Measurements from ENCODE around the gene CDH23. TPM values are rescaled to one million over a fixed set of nuclear protein-coding genes. Genes with fewer than 3 reads are reported as not detected.

Gene CDH23
- total RNA-seq, 2 donors from 2014 or later, result 3.9 to 74.8 TPM

- Histone ChIP-seq H3K27me3 (replicated peaks; ENCODE audit: insufficient read depth) (no peaks in the 10 kb centered on the region), H3K36me3 (no peaks in the 10 kb centered on the region), H3K9me3 (no peaks in the 10 kb centered on the region), H3K27ac (no peak overlapping the region), H3K4me3 (no peak overlapping the region), H3K4me1 (replicated peaks) (no peaks in the 10 kb centered on the region)
- TF ChIP-seq POLR2A (IDR thresholded peaks at IDR 0.05), result no peak
- no peak for TF ChIP-seq POLR2AphosphoS5 (IDR thresholded peaks at IDR 0.05)
- TF ChIP-seq CTCF (IDR thresholded peaks at IDR 0.05), result no peak
- intact Hi-C loops (cut with DNase I), result no loop called here
- WGBS, result 38% methylated on average over 40 of the region's 41 CpGs
- DNase-seq (ENCODE audit: low spot score), result no peak
Observed at GRCh38 chr10:71805776-71806703, 409.3 kb downstream of the CDH23 start.

GRCh38 chr10:71806704-71807556 lies 410.2 kb downstream of the CDH23 start:
- DNase-seq (ENCODE audit: low spot score), result no peak
- intact Hi-C loops (cut with DNase I), result no loop called here
- 91% methylated on average over 23 of the region's 23 CpGs for WGBS

GRCh38 chr10:71807557-71808510 lies 411.1 kb downstream of the CDH23 start:
- H3K4me3 ChIP-seq, result no peak overlapping the region
- intact Hi-C loops (cut with DNase I), result no loop called here
- no peaks in the 10 kb centered on the region for H3K9me3 ChIP-seq
- WGBS, result 91% methylated on average over 21 of the region's 21 CpGs
- H3K27me3 ChIP-seq (replicated peaks; ENCODE audit: insufficient read depth), result no peaks in the 10 kb centered on the region
- no peak for TF ChIP-seq POLR2A (IDR thresholded peaks at IDR 0.05)
- no peak for TF ChIP-seq POLR2AphosphoS5 (IDR thresholded peaks at IDR 0.05)
- TF ChIP-seq CTCF (IDR thresholded peaks at IDR 0.05), result no peak
- no peak for DNase-seq (ENCODE audit: low spot score)
- H3K36me3 ChIP-seq, result no peaks in the 10 kb centered on the region
- no peaks in the 10 kb centered on the region for H3K4me1 ChIP-seq (replicated peaks)
- no peak overlapping the region for H3K27ac ChIP-seq

More at GRCh38 chr10:71806704-71807556, 410.2 kb downstream of the CDH23 start:
- no peaks in the 10 kb centered on the region for H3K9me3 ChIP-seq
- no peaks in the 10 kb centered on the region for H3K36me3 ChIP-seq
- H3K4me1 ChIP-seq (replicated peaks), result no peaks in the 10 kb centered on the region
- H3K27ac ChIP-seq, result no peak overlapping the region
- H3K4me3 ChIP-seq, result no peak overlapping the region
- TF ChIP-seq POLR2AphosphoS5 (IDR thresholded peaks at IDR 0.05) (no peak), POLR2A (IDR thresholded peaks at IDR 0.05) (no peak), CTCF (IDR thresholded peaks at IDR 0.05) (no peak)
- H3K27me3 ChIP-seq (replicated peaks; ENCODE audit: insufficient read depth), result no peaks in the 10 kb centered on the region

- Histone ChIP-seq H3K27me3 (replicated peaks; ENCODE audit: insufficient read depth) (no peaks in the 10 kb centered on the region), H3K4me3 (no peak overlapping the region), H3K4me1 (replicated peaks) (no peaks in the 10 kb centered on the region), H3K27ac (no peak overlapping the region), H3K36me3 (no peaks in the 10 kb centered on the region), H3K9me3 (no peaks in the 10 kb centered on the region)
- intact Hi-C loops (cut with DNase I), result loop anchor here (5.0 to 10.0 kb wide), 3 partner anchors 85 to 497 kb away; no protein-coding TSS in a partner anchor
- no peak for DNase-seq (ENCODE audit: low spot score)
- 88% methylated on average over 24 of the region's 25 CpGs for WGBS
- TF ChIP-seq POLR2AphosphoS5 (IDR thresholded peaks at IDR 0.05) (no peak), CTCF (IDR thresholded peaks at IDR 0.05) (no peak), POLR2A (IDR thresholded peaks at IDR 0.05) (no peak)
Observed at GRCh38 chr10:71809628-71810027, 412.9 kb downstream of the CDH23 start.
